Thyroid gland (tissue), 4 donors: ENCODE measurements around the gene HLF. TPM values are rescaled to one million over a fixed set of nuclear protein-coding genes. Genes with fewer than 3 reads are reported as not detected.

Experiments used
- DNase-seq, 2 donors: peaks; one replicate each; pipeline ENCODE4 v3.0.0-alpha.2; 2019
- H3K27ac ChIP-seq, 3 donors: fragments of 200-600 bp; sonication (generic); 1 replicate in 2 of 3; 2 replicates in 1 of 3; pipeline ENCODE4 v1.5.1; 2016 to 2019; ENCODE audit warnings: mild to moderate bottlenecking in 1 of 3, moderate library complexity in 1 of 3
- H3K27me3 ChIP-seq: fragments of 200-600 bp; sonication (generic); one replicate; pipeline ENCODE4 v1.5.1; 2019
- H3K36me3 ChIP-seq, 2 donors: fragments of 200-600 bp; sonication (generic); one replicate each; pipeline ENCODE4 v1.5.1; 2016 to 2019
- H3K4me1 ChIP-seq, 2 donors: fragments of 200-600 bp; sonication (generic); one replicate each; pipeline ENCODE4 v1.5.1; 2017 to 2019
- H3K4me3 ChIP-seq, 3 donors: fragments of 200-600 bp; sonication (generic); replicated peaks in 1 of 3; 1 replicate in 2 of 3; 2 replicates in 1 of 3; pipeline ENCODE4 v1.5.1; 2016; ENCODE audit warnings: mild to moderate bottlenecking in 1 of 3
- H3K9me3 ChIP-seq: fragments of 200-600 bp; sonication (generic); one replicate; pipeline ENCODE4 v1.5.1; 2017
- POLR2A ChIP-seq, 2 donors: fragments of 450-650 bp; IDR thresholded peaks; one replicate each; pipeline ENCODE4 v1.6.1; 2017; ENCODE audit warnings: antibody characterized with exemption in 2 of 2, mild to moderate bottlenecking in 2 of 2, moderate library complexity in 1 of 2
- WGBS, 2 donors: methylation state at CpG; one replicate each; pipeline ENCODE4 v1.1.5; 2017; 5-methylcytosine and 5-hydroxymethylcytosine counted together
- intact Hi-C: fragments of 100-400 bp; cut with DNase I; formaldehyde crosslinking; loops from one replicate; pipeline ENCODE4 v1.15.1; 2023
- total RNA-seq, 4 donors: library from RNA; depleted of rRNA; stranded (reverse); fragments of >200 nt; gene quantifications; one replicate each; pipeline ENCODE4 v1.2.3, GENCODE V29; 2016
- TF ChIP-seq, protein P1 (sequence below), 6 experiments: fragments of 200-600 bp in 3 of 6; fragments of 450-650 bp in 3 of 6; sonication (generic) in 3 of 6; IDR thresholded peaks; one replicate each; pipeline ENCODE4 v1.5.1; 2016 to 2019; ENCODE audit warnings: antibody characterized with exemption in 6 of 6, mild to moderate bottlenecking in 2 of 6, inconsistent platforms in 1 of 6, moderate library complexity in 1 of 6

The HLF gene
- total RNA-seq, 4 donors from 2014 or later = 39.4 to 54.1 (median 51.7) TPM

DNA sequence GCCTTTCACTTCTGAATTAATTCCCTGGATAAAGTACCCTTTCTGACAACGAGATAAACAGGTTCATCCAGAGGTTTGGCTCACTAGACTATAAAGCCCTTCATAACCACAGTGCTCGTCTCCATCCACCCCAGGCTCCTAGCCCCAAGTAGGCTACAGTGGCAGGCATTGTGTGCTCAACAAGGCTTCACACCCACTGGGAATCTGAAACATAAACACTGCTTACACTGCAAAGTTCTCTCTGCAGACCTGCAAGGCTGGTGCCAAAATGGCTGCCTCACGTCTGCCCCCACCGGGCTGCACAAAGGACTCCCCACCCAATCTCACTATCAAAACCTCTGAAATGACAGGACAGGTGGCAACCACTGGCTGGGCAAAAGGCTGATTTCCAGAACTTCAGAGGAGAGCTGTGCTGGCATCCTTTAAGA, 5.1 kb upstream of the HLF start:
- Histone ChIP-seq H3K36me3 (no peaks in the 10 kb centered on the region), H3K4me3 (no peak overlapping the region), H3K9me3 (no peaks in the 10 kb centered on the region), H3K4me1 (peaks cover 7 to 16% of the 10 kb centered on the region in 2 donors), H3K27me3 (no peaks in the 10 kb centered on the region), H3K27ac (no peak overlapping the region)
- intact Hi-C loops = no loop called here
- 27 to 40% methylated on average over 4 of the region's 4 CpGs for WGBS, 2 donors
- TF ChIP-seq POLR2A (IDR thresholded peaks at IDR 0.05) = no peak
- DNase-seq = no peak

DNA sequence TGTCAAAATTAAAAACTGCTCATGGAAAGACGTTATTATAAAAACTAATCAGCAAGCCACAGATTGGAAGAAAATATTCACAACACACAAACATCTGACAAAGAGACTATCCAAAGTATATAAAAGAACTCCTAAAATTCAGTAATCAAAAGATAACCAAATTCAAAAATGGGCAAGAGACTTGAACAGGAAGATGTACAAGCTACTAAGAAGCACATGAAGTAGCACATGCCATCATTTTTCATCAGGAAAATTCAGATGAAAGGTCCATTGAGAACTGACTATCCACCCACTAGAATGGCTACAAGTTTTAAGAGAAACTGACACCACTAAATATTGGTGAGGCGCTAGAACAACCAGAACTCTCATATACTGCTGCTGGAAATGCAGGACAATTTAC, 3.4 kb upstream of the HLF start:
- H3K4me3 ChIP-seq = no peak overlapping the region
- no peaks in the 10 kb centered on the region for H3K36me3 ChIP-seq
- intact Hi-C loops = no loop called here
- TF ChIP-seq, protein P1, sequence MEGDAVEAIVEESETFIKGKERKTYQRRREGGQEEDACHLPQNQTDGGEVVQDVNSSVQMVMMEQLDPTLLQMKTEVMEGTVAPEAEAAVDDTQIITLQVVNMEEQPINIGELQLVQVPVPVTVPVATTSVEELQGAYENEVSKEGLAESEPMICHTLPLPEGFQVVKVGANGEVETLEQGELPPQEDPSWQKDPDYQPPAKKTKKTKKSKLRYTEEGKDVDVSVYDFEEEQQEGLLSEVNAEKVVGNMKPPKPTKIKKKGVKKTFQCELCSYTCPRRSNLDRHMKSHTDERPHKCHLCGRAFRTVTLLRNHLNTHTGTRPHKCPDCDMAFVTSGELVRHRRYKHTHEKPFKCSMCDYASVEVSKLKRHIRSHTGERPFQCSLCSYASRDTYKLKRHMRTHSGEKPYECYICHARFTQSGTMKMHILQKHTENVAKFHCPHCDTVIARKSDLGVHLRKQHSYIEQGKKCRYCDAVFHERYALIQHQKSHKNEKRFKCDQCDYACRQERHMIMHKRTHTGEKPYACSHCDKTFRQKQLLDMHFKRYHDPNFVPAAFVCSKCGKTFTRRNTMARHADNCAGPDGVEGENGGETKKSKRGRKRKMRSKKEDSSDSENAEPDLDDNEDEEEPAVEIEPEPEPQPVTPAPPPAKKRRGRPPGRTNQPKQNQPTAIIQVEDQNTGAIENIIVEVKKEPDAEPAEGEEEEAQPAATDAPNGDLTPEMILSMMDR (IDR thresholded peaks at IDR 0.05) = no peak
- no peak for TF ChIP-seq POLR2A (IDR thresholded peaks at IDR 0.05)
- no peaks in the 10 kb centered on the region for H3K27me3 ChIP-seq
- no peaks in the 10 kb centered on the region for H3K9me3 ChIP-seq
- H3K4me1 ChIP-seq = peaks cover 7 to 16% of the 10 kb centered on the region in 2 donors
- no peak for DNase-seq
- H3K27ac ChIP-seq = no peak overlapping the region
- WGBS, 2 donors = 93 to 96% methylated on average over 2 of the region's 2 CpGs

DNA sequence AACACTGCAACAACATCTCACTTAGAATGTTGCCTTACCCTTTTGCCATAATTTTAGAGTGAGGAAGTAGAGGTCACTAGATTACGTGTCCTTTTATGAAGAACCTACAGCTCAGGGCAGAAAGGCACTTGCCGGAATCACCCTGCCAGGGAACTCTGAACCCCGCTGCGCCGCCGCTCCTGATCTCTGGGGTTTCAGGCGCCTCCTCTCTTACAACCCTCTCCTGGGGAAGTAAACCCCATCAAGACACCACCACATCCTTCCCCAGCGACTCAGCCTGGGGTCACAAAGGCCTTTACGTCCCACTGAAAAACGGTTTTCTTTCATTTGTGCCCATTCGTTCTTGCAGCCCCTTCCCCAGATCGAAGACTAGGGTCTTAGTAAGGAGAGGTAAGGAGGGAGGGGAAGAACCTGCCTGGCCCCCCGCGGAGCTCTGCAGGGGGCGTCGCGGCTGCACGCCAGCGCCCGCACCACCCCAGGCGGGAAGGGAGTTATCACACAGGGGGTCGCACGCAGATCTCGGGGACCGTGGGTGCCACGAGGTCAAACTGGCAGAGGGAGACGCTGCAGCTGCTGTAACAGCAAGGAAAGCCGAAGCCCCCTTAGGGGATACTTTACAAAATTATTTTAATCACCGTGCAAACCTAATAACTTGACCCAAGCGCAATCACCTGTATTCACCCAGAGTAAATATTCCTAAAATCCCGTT, 1.0 kb upstream of the HLF start:
- TF ChIP-seq, protein P1 (IDR thresholded peaks at IDR 0.05) = no peak
- TF ChIP-seq POLR2A (IDR thresholded peaks at IDR 0.05) = no peak
- no peaks in the 10 kb centered on the region for H3K9me3 ChIP-seq
- no peak overlapping the region for H3K27ac ChIP-seq
- no peaks in the 10 kb centered on the region for H3K27me3 ChIP-seq
- no peaks in the 10 kb centered on the region for H3K36me3 ChIP-seq
- no peak overlapping the region for H3K4me3 ChIP-seq
- intact Hi-C loops = loop anchor here (2.0 kb wide), 1 partner anchor 37 kb away; no protein-coding TSS in a partner anchor
- H3K4me1 ChIP-seq = peaks cover 22 to 28% of the 10 kb centered on the region in 2 donors
- 39% methylated on average over 27 to 31 of the region's 31 CpGs for WGBS, 2 donors
- no peak for DNase-seq

DNA sequence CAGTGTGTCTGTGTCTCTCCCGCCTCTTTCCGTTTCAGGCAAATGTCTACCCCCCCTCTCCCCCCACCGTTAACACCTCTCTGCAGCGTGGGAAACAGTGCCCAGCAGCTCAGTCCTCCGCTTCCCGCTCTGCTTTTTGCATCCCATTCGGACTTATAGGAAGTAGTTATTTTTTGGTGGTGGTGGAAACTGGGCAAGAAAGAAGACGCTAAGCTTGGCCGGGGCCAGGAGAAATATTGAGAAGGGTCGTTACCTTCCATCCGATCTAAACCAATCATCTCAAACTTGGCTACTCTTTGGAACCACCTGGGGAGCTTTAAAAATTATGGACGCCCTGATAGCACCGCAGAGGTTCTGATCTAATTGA, 499 bp upstream of the HLF start:
- Histone ChIP-seq H3K36me3 (no peaks in the 10 kb centered on the region), H3K27me3 (no peaks in the 10 kb centered on the region), H3K9me3 (no peaks in the 10 kb centered on the region), H3K4me3 (no peak overlapping the region), H3K27ac (no peak overlapping the region), H3K4me1 (peaks cover 28 to 34% of the 10 kb centered on the region in 2 donors)
- TF ChIP-seq, protein P1 (IDR thresholded peaks at IDR 0.05) = no peak
- TF ChIP-seq POLR2A (IDR thresholded peaks at IDR 0.05) = no peak
- peak in 1 of 2 donors; percentile 25 for DNase-seq
- WGBS, 2 donors = 23 to 24% methylated on average over 13 of the region's 13 CpGs
- intact Hi-C loops = no loop called here

DNA sequence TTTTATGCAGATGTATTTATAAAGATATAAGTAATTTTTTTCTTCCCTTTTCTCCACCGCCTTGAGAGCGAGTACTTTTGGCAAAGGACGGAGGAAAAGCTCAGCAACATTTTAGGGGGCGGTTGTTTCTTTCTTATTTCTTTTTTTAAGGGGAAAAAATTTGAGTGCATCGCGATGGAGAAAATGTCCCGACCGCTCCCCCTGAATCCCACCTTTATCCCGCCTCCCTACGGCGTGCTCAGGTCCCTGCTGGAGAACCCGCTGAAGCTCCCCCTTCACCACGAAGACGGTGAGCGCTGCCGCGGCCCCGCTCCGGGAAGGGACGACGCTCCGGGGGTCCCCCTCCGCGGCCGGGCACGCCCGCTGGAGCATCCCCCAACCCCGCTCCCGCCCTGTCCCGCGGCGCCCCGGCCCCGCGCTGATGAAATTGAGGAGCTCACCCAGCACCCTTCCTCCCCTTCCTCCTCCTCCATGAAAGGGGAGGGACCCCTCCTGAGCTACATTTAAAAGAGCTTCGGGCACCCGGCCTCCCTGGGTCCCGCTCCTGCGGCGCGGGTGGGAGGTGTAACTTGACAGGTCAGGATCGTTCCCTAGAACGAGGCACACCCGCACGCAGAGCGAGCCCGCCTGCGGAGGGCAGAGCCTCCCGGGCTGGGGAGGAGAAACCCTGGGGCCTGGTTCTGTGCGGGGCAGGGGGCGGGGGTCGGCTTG, 706 bp downstream of the HLF start:
- Histone ChIP-seq H3K4me3 (peak overlapping the region; percentile 45 to 82 (median 54)), H3K36me3 (no peaks in the 10 kb centered on the region), H3K4me1 (peaks cover 30 to 31% of the 10 kb centered on the region in 2 donors), H3K27ac (peak overlapping the region; percentile 84 to 91 (median 88)), H3K27me3 (no peaks in the 10 kb centered on the region), H3K9me3 (no peaks in the 10 kb centered on the region)
- peak; percentile 36 to 38 for DNase-seq
- TF ChIP-seq POLR2A (IDR thresholded peaks at IDR 0.05) = peak in 1 of 2 donors; percentile 5
- TF ChIP-seq, protein P1 (IDR thresholded peaks at IDR 0.05) = no peak
- WGBS, 2 donors = 1 to 7% methylated on average over 19 to 20 of the region's 52 CpGs
- intact Hi-C loops = no loop called here
